Neural cell (in vitro differentiated cells): ENCODE data around the gene ADGRL3. TPM values are rescaled to one million over a fixed set of nuclear protein-coding genes. Genes with fewer than 3 reads are reported as not detected.

Experiments
- H2AFZ ChIP-seq: fragments of 200-600, 300-800 bp; sonication (generic), shearing (Covaris generic); 2 replicates; pipeline ENCODE4 v1.6.0; 2014; ENCODE audit warnings: low read depth, mild to moderate bottlenecking, antibody characterized with exemption, low read length, moderate library complexity
- H3F3A ChIP-seq: fragments of 200-600 bp; shearing (Covaris generic); 2 replicates; pipeline ENCODE4 v1.6.1; 2016; ENCODE audit warnings: mild to moderate bottlenecking, moderate library complexity, mixed read lengths, antibody characterized with exemption, low read length; ENCODE audit not compliant: insufficient read depth, poor library complexity, severe bottlenecking
- H3K27ac ChIP-seq: fragments of 200-600, 300-800 bp; sonication (generic), shearing (Covaris generic); 2 replicates; pipeline ENCODE4 v1.5.1; 2014; ENCODE audit warnings: mild to moderate bottlenecking, low read length, moderate library complexity
- H3K27me3 ChIP-seq: fragments of 300-800, 200-600 bp; sonication (generic), shearing (Covaris generic); 2 replicates; pipeline ENCODE4 v1.6.0; 2014; ENCODE audit warnings: mild to moderate bottlenecking, low read depth, low read length, moderate library complexity; ENCODE audit not compliant: insufficient read depth
- H3K36me3 ChIP-seq: fragments of 300-800, 200-600 bp; sonication (generic), shearing (Covaris generic); 2 replicates; pipeline ENCODE4 v1.5.1; 2014; ENCODE audit warnings: mild to moderate bottlenecking, antibody characterized with exemption, low read length, moderate library complexity; ENCODE audit not compliant: insufficient read depth
- H3K4me2 ChIP-seq: fragments of 300-800, 200-600 bp; sonication (generic), shearing (Covaris generic); 2 replicates; pipeline ENCODE4 v1.6.0; 2014; ENCODE audit warnings: mild to moderate bottlenecking, low read length
- H3K4me3 ChIP-seq: fragments of 300-800, 200-600 bp; sonication (generic), shearing (Covaris generic); 2 replicates; pipeline ENCODE4 v1.5.1; 2014; ENCODE audit warnings: mild to moderate bottlenecking, low read length, moderate library complexity
- H3K79me2 ChIP-seq: fragments of 200-600 bp; shearing (Covaris generic); replicated peaks from 2 replicates; pipeline ENCODE4 v1.6.0; 2014; ENCODE audit warnings: mild to moderate bottlenecking, low read length, moderate library complexity; ENCODE audit not compliant: insufficient read depth
- H3K9ac ChIP-seq: fragments of 300-800, 200-600 bp; sonication (generic), shearing (Covaris generic); 2 replicates; pipeline ENCODE4 v1.6.1; 2016; ENCODE audit warnings: mild to moderate bottlenecking, low read length, mixed read lengths
- H3K9me2 ChIP-seq: fragments of 200-600 bp; shearing (Covaris generic); 2 replicates; pipeline ENCODE4 v1.6.1; 2016; ENCODE audit warnings: mild to moderate bottlenecking, low read length, mixed read lengths; ENCODE audit not compliant: insufficient read depth
- H3K9me3 ChIP-seq: fragments of 200-600, 300-800 bp; sonication (generic), shearing (Covaris generic); 2 replicates; pipeline ENCODE4 v1.6.1; 2016; ENCODE audit warnings: mild to moderate bottlenecking, mixed run types, low read length, moderate library complexity, mixed read lengths
- H4K20me1 ChIP-seq: fragments of 200-600 bp; shearing (Covaris generic); 2 replicates; pipeline ENCODE4 v1.6.1; 2016; ENCODE audit warnings: mild to moderate bottlenecking, mixed run types; ENCODE audit not compliant: insufficient read depth
- EP300 ChIP-seq: fragments of 450-650 bp; conservative IDR thresholded peaks from 2 replicates; pipeline ENCODE4 v1.6.1; 2014; ENCODE audit warnings: antibody characterized with exemption, mild to moderate bottlenecking, moderate library complexity; ENCODE audit not compliant: poor library complexity, severe bottlenecking
- EZH2 ChIP-seq: fragments of 200-600, 300-800 bp; shearing (Covaris generic), sonication (generic); IDR thresholded peaks from 2 replicates; pipeline ENCODE4 v1.6.1; 2014; ENCODE audit warnings: antibody characterized with exemption, low read length, borderline replicate concordance, mild to moderate bottlenecking; ENCODE audit not compliant: insufficient read depth, poor library complexity, severe bottlenecking
- MXI1 ChIP-seq: fragments of 450-650 bp; conservative IDR thresholded peaks from 2 replicates; pipeline ENCODE4 v1.6.1; 2014; ENCODE audit warnings: antibody characterized with exemption, mild to moderate bottlenecking; ENCODE audit not compliant: poor library complexity, severe bottlenecking
- POLR2AphosphoS5 ChIP-seq: IDR thresholded peaks from 2 replicates; pipeline ENCODE4 v1.6.1; 2012
- RAD21 ChIP-seq: fragments of 450-650 bp; conservative IDR thresholded peaks from 2 replicates; pipeline ENCODE4 v1.6.1; 2014; ENCODE audit warnings: antibody characterized with exemption, mild to moderate bottlenecking, moderate library complexity
- SMC3 ChIP-seq: fragments of 450-650 bp; conservative IDR thresholded peaks from 2 replicates; pipeline ENCODE4 v1.6.1; 2014; ENCODE audit warnings: antibody characterized with exemption, mild to moderate bottlenecking, moderate library complexity; ENCODE audit not compliant: poor library complexity
- TAF1 ChIP-seq: IDR thresholded peaks from 2 replicates; pipeline ENCODE4 v1.6.1; 2012; ENCODE audit warnings: low read depth
- polyA plus RNA-seq: library from polyadenylated mRNA; depleted of rRNA; stranded (reverse); fragments of >200 nt; gene quantifications from 2 replicates; pipeline ENCODE4 v1.2.3, GENCODE V29; 2014
- TF ChIP-seq, protein P1 (sequence below): fragments of 450-650 bp; IDR thresholded peaks from 2 replicates; pipeline ENCODE4 v1.5.1; 2014; ENCODE audit warnings: antibody characterized with exemption, mild to moderate bottlenecking, moderate library complexity; ENCODE audit not compliant: poor library complexity, severe bottlenecking
- TF ChIP-seq, protein P2 (sequence below): IDR thresholded peaks from 2 replicates; pipeline ENCODE4 v1.6.1; 2012; ENCODE audit warnings: borderline replicate concordance

ADGRL3 gene
- polyA plus RNA-seq, 1 donor from 2014 or later = 99.4 TPM

DNA sequence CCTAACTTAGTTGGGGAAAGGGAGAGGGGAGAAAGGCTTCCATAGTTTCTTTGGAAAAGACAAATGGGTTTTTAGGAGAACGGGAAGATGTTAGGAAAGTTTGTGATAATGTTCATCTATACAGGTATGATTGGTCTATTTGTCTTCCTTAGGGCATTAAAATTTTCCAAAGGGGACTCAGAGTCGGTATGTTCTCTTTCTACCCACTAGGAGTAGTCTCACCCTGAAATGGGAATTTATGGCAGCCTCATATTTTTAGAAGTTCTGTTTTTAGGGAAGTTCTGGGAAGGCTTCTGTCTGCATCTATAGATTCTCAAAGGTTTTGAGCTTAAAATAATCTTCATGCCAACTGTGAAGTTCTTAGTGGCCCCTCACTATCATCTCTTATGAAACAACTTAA, 637.3 kb downstream of the ADGRL3 start:
- H4K20me1 ChIP-seq = no peaks in the 10 kb centered on the region
- no peaks in the 10 kb centered on the region for H3K9me3 ChIP-seq
- no peaks in the 10 kb centered on the region for H3K9me2 ChIP-seq
- no peaks in the 10 kb centered on the region for H3K27me3 ChIP-seq
- no peak overlapping the region for H3K4me3 ChIP-seq
- H3K27ac ChIP-seq = no peak overlapping the region
- H3K79me2 ChIP-seq = no peaks in the 10 kb centered on the region
- no peaks in the 10 kb centered on the region for H3K36me3 ChIP-seq
- no peak overlapping the region for H2AFZ ChIP-seq
- H3K4me2 ChIP-seq = no peak overlapping the region
- H3K9ac ChIP-seq = no peak overlapping the region
- TF ChIP-seq, protein P1, sequence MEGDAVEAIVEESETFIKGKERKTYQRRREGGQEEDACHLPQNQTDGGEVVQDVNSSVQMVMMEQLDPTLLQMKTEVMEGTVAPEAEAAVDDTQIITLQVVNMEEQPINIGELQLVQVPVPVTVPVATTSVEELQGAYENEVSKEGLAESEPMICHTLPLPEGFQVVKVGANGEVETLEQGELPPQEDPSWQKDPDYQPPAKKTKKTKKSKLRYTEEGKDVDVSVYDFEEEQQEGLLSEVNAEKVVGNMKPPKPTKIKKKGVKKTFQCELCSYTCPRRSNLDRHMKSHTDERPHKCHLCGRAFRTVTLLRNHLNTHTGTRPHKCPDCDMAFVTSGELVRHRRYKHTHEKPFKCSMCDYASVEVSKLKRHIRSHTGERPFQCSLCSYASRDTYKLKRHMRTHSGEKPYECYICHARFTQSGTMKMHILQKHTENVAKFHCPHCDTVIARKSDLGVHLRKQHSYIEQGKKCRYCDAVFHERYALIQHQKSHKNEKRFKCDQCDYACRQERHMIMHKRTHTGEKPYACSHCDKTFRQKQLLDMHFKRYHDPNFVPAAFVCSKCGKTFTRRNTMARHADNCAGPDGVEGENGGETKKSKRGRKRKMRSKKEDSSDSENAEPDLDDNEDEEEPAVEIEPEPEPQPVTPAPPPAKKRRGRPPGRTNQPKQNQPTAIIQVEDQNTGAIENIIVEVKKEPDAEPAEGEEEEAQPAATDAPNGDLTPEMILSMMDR = no peak
- TF ChIP-seq EZH2 = no peak
- no peak for TF ChIP-seq TAF1
- no peak for TF ChIP-seq POLR2AphosphoS5
- TF ChIP-seq EP300 = no peak
- TF ChIP-seq MXI1 = no peak
- no peak for TF ChIP-seq RAD21
- no peaks in the 10 kb centered on the region for H3F3A ChIP-seq

DNA sequence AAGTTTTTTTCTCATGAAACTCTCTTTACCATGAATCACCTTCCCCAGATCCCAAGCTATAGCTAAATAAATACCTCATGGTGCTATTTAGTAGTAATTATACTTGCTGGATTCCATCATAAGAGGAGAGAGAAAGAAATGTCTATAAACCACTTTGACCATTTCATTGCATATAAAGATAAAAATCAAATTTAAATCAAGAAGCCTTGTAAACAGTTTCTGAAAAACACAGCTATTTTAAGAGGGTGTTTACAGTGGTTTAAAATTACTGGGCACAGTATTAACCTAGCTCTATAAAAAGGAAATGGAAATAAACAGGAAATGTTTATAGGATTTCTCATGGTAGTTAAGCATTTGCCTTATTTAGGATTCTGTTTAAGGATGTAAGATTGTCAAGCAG, 637.9 kb downstream of the ADGRL3 start:
- Histone ChIP-seq H3K27ac (no peak overlapping the region), H3K36me3 (no peaks in the 10 kb centered on the region)
- no peak for TF ChIP-seq SMC3
- TF ChIP-seq MXI1 = no peak
- TF ChIP-seq, protein P1 = no peak

GRCh38 chr4:61841714-61842113, 641.6 kb downstream of the ADGRL3 start:
- H3K36me3 ChIP-seq = peaks cover 5% of the 10 kb centered on the region
- no peaks in the 10 kb centered on the region for H3K9me2 ChIP-seq
- no peak overlapping the region for H3K4me3 ChIP-seq
- H2AFZ ChIP-seq = no peak overlapping the region
- no peaks in the 10 kb centered on the region for H3K9me3 ChIP-seq
- no peaks in the 10 kb centered on the region for H3F3A ChIP-seq
- H3K27me3 ChIP-seq = no peaks in the 10 kb centered on the region
- no peaks in the 10 kb centered on the region for H4K20me1 ChIP-seq
- H3K79me2 ChIP-seq = no peaks in the 10 kb centered on the region
- no peak overlapping the region for H3K27ac ChIP-seq
- no peak overlapping the region for H3K9ac ChIP-seq
- TF ChIP-seq POLR2AphosphoS5 (no peak), EZH2 (no peak), SMC3 (no peak), RAD21 (no peak), EP300 (no peak), MXI1 (no peak), TAF1 (no peak)
- TF ChIP-seq, protein P2, sequence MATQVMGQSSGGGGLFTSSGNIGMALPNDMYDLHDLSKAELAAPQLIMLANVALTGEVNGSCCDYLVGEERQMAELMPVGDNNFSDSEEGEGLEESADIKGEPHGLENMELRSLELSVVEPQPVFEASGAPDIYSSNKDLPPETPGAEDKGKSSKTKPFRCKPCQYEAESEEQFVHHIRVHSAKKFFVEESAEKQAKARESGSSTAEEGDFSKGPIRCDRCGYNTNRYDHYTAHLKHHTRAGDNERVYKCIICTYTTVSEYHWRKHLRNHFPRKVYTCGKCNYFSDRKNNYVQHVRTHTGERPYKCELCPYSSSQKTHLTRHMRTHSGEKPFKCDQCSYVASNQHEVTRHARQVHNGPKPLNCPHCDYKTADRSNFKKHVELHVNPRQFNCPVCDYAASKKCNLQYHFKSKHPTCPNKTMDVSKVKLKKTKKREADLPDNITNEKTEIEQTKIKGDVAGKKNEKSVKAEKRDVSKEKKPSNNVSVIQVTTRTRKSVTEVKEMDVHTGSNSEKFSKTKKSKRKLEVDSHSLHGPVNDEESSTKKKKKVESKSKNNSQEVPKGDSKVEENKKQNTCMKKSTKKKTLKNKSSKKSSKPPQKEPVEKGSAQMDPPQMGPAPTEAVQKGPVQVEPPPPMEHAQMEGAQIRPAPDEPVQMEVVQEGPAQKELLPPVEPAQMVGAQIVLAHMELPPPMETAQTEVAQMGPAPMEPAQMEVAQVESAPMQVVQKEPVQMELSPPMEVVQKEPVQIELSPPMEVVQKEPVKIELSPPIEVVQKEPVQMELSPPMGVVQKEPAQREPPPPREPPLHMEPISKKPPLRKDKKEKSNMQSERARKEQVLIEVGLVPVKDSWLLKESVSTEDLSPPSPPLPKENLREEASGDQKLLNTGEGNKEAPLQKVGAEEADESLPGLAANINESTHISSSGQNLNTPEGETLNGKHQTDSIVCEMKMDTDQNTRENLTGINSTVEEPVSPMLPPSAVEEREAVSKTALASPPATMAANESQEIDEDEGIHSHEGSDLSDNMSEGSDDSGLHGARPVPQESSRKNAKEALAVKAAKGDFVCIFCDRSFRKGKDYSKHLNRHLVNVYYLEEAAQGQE = no peak
- TF ChIP-seq, protein P1 = no peak
- H3K4me2 ChIP-seq = no peak overlapping the region

More for the DNA sequence above, 637.9 kb downstream of the ADGRL3 start:
- Histone ChIP-seq H3K9ac (no peak overlapping the region), H4K20me1 (no peaks in the 10 kb centered on the region), H3K9me2 (no peaks in the 10 kb centered on the region), H2AFZ (no peak overlapping the region), H3K27me3 (no peaks in the 10 kb centered on the region), H3K79me2 (no peaks in the 10 kb centered on the region), H3F3A (no peaks in the 10 kb centered on the region), H3K9me3 (no peaks in the 10 kb centered on the region), H3K4me2 (no peak overlapping the region), H3K4me3 (no peak overlapping the region)
